NT2/D1 (cell line): Measurements from ENCODE around the gene SCLY.

ENCODE experiments used
- DNase-seq: peaks from one replicate; pipeline ENCODE4 v3.0.0-alpha.2; 2011; ENCODE audit warnings: low read depth, low spot score
- H3K27me3 ChIP-seq: 2 replicates; pipeline ENCODE4 v1.6.0; 2011; ENCODE audit warnings: mild to moderate bottlenecking; ENCODE audit not compliant: insufficient read length, insufficient read depth
- H3K36me3 ChIP-seq: 2 replicates; pipeline ENCODE4 v1.6.1; 2011; ENCODE audit warnings: mild to moderate bottlenecking, low read length, mixed read lengths; ENCODE audit not compliant: insufficient read depth, insufficient read length
- H3K4me1 ChIP-seq: 2 replicates; pipeline ENCODE4 v1.5.1; 2011; ENCODE audit not compliant: insufficient read depth, insufficient read length
- H3K4me3 ChIP-seq: 2 replicates; pipeline ENCODE4 v1.5.1; 2011; ENCODE audit warnings: low read depth; ENCODE audit not compliant: insufficient read length
- H3K9ac ChIP-seq: 2 replicates; pipeline ENCODE4 v1.6.0; 2011; ENCODE audit warnings: low read depth; ENCODE audit not compliant: insufficient read length
- H3K9me3 ChIP-seq: 2 replicates; pipeline ENCODE4 v1.5.1; 2011; ENCODE audit warnings: mild to moderate bottlenecking, low read length; ENCODE audit not compliant: insufficient read depth
- SUZ12 ChIP-seq: IDR thresholded peaks from 2 replicates; pipeline ENCODE4 v1.6.1; 2011; ENCODE audit not compliant: insufficient read length, insufficient read depth; ENCODE audit errors: extremely low read depth
- YY1 ChIP-seq: IDR thresholded peaks from 2 replicates; pipeline ENCODE4 v1.6.1; 2011; ENCODE audit not compliant: insufficient read length, insufficient read depth
- ZNF274 ChIP-seq: IDR thresholded peaks from 2 replicates; pipeline ENCODE4 v1.6.1; 2011; ENCODE audit warnings: mild to moderate bottlenecking, low read depth, low read length

Gene SCLY

GRCh38 chr2:238129166-238130010, 68.6 kb downstream of the SCLY start:
- Histone ChIP-seq H3K27me3 (no peaks in the 10 kb centered on the region), H3K4me3 (no peak overlapping the region), H3K9ac (no peak overlapping the region), H3K4me1 (peaks cover 17% of the 10 kb centered on the region), H3K9me3 (no peaks in the 10 kb centered on the region), H3K36me3 (no peaks in the 10 kb centered on the region)
- no peak for TF ChIP-seq SUZ12
- no peak for TF ChIP-seq ZNF274
- no peak for TF ChIP-seq YY1
- DNase-seq: no peak

DNA sequence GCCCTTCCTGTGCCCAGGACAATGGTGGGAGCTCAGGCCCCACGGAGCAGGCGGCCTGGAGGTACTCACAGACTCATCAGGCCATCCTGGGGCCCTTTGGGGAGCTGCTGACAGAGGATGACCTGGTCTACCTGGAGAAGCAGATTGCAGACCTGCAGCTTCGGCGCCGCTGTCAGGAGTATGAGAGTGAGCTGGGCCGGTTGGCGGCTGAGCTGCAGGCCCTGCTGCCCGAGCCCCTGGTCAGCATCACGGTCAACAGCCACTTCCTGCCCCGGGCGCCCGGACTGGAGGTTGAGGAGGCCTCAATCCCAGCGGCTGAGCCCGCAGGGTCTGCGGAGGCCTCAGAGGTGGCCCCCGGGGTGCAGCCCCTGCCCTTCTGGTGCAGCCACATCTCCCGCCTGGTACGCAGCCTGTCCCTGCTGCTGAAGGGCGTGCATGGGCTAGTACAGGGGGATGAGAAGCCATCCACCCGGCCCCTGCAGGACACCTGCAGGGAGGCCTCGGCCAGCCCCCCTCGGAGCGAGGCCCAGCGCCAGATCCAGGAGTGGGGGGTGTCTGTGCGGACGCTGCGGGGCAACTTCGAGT, 69.4 kb downstream of the SCLY start:
- H3K4me3 ChIP-seq: no peak overlapping the region
- no peak for DNase-seq
- TF ChIP-seq SUZ12 (no peak), ZNF274 (no peak), YY1 (no peak)
- peaks cover 14% of the 10 kb centered on the region for H3K4me1 ChIP-seq
- H3K9ac ChIP-seq: no peak overlapping the region
- no peaks in the 10 kb centered on the region for H3K9me3 ChIP-seq
- H3K27me3 ChIP-seq: no peaks in the 10 kb centered on the region
- H3K36me3 ChIP-seq: no peaks in the 10 kb centered on the region

- Histone ChIP-seq H3K4me3 (no peak overlapping the region), H3K36me3 (no peaks in the 10 kb centered on the region), H3K27me3 (no peaks in the 10 kb centered on the region), H3K9me3 (no peaks in the 10 kb centered on the region), H3K4me1 (peaks cover 14% of the 10 kb centered on the region), H3K9ac (no peak overlapping the region)
- TF ChIP-seq YY1 (no peak), SUZ12 (no peak), ZNF274 (no peak)
- no peak for DNase-seq
Measured at GRCh38 chr2:238130696-238131628, 70.2 kb downstream of the SCLY start.

- Histone ChIP-seq H3K9ac (no peak overlapping the region), H3K9me3 (no peaks in the 10 kb centered on the region), H3K27me3 (no peaks in the 10 kb centered on the region), H3K4me3 (no peak overlapping the region), H3K4me1 (peaks cover 11% of the 10 kb centered on the region), H3K36me3 (no peaks in the 10 kb centered on the region)
- no peak for TF ChIP-seq ZNF274
- no peak for TF ChIP-seq YY1
- TF ChIP-seq SUZ12: no peak
- no peak for DNase-seq
Measured at GRCh38 chr2:238131761-238132462, 71.1 kb downstream of the SCLY start.

GRCh38 chr2:238132463-238133450, 72.0 kb downstream of the SCLY start:
- TF ChIP-seq SUZ12 (no peak), ZNF274 (no peak), YY1 (no peak)
- Histone ChIP-seq H3K4me1 (peaks cover 11% of the 10 kb centered on the region), H3K27me3 (no peaks in the 10 kb centered on the region), H3K36me3 (no peaks in the 10 kb centered on the region), H3K9me3 (no peaks in the 10 kb centered on the region), H3K4me3 (no peak overlapping the region), H3K9ac (no peak overlapping the region)
- no peak for DNase-seq
